A549 (cell line): ENCODE results near the gene C20orf141.

ENCODE experiments used
- RFX5 ChIP-seq: fragments of 450-650 bp; IDR thresholded peaks from 2 replicates; pipeline ENCODE4 v1.7.1; 2014; ENCODE audit warnings: antibody characterized with exemption, mild to moderate bottlenecking, moderate library complexity
- TF ChIP-seq, protein P1 (sequence below): fragments of >200 bp; sonication (Bioruptor Twin); formaldehyde crosslinking; IDR thresholded peaks from 3 replicates; pipeline ENCODE4 v1.5.1; 2016

DNA sequence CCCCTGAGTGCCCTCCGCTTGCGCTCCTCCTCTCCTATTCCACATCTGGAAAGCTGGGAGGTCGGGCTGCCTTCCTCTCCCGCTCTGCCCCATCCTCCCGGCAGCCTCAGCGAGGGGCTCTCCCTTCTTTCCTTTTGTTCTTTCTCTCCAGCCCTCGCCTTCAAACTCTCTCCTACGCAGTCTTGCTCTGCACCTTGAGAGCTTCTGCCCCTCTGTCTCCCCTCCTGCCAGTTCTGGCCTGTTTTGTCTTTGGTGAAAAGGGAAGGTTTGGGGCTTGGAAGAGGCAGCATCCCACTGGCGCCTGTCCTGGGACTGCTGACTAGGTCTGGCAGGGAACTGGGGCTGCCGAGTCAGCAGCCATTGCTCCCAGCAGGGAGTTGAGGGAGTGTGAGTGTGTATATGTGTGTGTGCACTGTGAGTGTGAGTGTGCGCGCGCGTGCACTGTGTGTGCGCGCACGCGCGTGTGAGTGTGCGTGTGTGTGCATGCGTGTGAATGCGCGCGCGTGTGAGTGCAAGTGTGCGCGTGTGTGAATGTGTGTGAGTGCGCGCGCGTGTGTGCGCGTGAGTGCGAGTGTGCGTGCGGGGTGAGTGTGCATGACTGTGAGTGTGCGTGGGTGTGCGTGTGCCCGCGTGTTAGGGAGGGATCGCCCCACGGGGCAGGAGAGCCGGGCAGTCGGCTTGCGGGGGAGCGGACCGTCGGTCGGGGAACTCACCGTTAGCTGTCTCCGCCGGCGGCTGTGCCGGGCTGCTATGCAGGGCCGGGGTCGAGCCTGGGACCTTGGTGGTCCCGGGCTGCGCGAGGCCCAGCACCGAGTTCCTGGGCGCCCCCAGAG, 14.9 kb upstream of the C20orf141 start:
- no peak for TF ChIP-seq RFX5
- TF ChIP-seq, protein P1, sequence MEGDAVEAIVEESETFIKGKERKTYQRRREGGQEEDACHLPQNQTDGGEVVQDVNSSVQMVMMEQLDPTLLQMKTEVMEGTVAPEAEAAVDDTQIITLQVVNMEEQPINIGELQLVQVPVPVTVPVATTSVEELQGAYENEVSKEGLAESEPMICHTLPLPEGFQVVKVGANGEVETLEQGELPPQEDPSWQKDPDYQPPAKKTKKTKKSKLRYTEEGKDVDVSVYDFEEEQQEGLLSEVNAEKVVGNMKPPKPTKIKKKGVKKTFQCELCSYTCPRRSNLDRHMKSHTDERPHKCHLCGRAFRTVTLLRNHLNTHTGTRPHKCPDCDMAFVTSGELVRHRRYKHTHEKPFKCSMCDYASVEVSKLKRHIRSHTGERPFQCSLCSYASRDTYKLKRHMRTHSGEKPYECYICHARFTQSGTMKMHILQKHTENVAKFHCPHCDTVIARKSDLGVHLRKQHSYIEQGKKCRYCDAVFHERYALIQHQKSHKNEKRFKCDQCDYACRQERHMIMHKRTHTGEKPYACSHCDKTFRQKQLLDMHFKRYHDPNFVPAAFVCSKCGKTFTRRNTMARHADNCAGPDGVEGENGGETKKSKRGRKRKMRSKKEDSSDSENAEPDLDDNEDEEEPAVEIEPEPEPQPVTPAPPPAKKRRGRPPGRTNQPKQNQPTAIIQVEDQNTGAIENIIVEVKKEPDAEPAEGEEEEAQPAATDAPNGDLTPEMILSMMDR = no peak
